ENCODE measurements around the gene TJP2.

DNA sequence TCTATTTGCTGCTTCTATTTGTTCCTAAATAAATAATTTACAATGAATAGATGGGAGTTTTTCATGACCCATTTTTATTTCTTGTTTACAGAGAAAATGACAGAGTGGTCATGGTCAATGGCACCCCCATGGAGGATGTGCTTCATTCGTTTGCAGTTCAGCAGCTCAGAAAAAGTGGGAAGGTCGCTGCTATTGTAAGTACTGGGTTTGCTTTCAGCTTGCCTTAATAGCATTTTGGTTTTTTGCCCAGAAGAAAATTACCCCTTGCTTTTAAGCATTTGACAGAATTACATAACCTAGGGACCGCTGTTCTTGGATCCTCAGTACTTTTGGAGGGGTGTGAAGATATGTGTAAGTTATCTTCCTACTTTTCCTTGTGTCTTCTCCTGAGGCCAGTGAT lies 44.1 kb downstream of the TJP2 start:
- TF ChIP-seq, protein P1, sequence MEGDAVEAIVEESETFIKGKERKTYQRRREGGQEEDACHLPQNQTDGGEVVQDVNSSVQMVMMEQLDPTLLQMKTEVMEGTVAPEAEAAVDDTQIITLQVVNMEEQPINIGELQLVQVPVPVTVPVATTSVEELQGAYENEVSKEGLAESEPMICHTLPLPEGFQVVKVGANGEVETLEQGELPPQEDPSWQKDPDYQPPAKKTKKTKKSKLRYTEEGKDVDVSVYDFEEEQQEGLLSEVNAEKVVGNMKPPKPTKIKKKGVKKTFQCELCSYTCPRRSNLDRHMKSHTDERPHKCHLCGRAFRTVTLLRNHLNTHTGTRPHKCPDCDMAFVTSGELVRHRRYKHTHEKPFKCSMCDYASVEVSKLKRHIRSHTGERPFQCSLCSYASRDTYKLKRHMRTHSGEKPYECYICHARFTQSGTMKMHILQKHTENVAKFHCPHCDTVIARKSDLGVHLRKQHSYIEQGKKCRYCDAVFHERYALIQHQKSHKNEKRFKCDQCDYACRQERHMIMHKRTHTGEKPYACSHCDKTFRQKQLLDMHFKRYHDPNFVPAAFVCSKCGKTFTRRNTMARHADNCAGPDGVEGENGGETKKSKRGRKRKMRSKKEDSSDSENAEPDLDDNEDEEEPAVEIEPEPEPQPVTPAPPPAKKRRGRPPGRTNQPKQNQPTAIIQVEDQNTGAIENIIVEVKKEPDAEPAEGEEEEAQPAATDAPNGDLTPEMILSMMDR (IDR thresholded peaks at IDR 0.05; ENCODE audit: low read depth, low read length) = no peak
- TF ChIP-seq POLR2A (IDR thresholded peaks at IDR 0.05; ENCODE audit: extremely low read depth, insufficient read length) = no peak

Measured in NB4 (cell line).